DMS79 (cell line): ENCODE measurements around the gene PMEPA1.
"Not testable (repeated sequence)": the region's sequence is repeated elsewhere in the genome, so short reads cannot be mapped to it uniquely, and the experiment has no call there.

ENCODE experiments used
- DNase-seq: peaks from one replicate; lab custom pipeline; 2025; lab: John Stamatoyannopoulos, UW

PMEPA1 gene

DNA sequence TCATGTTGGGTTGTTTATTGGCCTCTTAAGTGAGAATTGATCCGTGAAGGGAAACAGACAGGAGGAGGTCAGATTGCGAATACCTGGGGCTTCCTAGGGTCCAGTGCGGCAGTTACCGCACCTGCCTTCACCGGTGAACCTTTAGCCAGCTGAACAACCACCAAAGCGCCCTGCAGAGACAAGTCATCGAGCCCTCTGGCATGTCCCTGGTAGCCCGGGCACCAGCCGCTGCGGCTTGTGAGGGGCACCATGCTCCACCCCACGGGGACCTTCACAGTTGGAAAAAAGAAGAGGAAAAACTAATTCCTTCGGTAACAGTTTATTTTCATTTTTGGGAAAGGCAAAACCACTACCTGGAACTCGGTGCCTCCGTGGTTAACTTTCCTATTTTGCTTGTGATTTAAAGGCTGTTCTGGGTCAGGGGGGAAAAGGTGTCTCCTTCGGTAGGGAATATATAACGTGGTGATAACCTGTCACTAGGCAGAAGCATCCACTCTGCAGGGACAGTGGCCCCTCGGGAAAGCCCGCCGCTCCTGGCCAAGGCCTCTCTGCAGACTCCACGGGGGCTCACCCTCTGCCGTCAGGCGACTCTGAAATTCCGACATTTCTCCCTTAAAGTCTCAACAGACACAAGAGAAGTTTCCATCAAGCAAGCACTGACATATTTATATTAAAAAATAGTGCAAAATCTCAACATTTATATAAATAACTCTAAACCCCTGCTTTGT, 58.9 kb downstream of the PMEPA1 start:
- DNase-seq, result no peak

- DNase-seq, result no peak
Measured at GRCh38 chr20:57650266-57650665, 59.5 kb downstream of the PMEPA1 start.

DNA sequence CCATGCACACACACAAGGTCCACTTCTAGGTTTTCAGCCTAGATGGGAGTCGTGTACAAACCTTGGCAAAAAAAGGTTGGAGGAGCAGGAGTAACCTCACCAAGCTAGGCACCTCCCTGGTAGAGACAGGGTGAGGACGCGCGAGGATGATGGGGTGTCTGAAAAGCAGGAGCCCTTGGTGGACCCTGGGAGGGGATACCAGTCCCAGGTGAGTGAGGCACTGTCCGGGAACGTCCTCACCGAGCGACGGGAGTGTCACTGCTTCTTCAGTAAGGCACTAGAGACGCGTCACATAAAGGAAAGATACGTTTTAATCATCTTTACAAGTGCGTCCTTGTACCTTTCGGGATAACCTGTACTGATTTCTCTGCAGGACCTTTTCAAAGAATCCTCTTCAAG, 60.2 kb downstream of the PMEPA1 start:
- no peak for DNase-seq

DNA sequence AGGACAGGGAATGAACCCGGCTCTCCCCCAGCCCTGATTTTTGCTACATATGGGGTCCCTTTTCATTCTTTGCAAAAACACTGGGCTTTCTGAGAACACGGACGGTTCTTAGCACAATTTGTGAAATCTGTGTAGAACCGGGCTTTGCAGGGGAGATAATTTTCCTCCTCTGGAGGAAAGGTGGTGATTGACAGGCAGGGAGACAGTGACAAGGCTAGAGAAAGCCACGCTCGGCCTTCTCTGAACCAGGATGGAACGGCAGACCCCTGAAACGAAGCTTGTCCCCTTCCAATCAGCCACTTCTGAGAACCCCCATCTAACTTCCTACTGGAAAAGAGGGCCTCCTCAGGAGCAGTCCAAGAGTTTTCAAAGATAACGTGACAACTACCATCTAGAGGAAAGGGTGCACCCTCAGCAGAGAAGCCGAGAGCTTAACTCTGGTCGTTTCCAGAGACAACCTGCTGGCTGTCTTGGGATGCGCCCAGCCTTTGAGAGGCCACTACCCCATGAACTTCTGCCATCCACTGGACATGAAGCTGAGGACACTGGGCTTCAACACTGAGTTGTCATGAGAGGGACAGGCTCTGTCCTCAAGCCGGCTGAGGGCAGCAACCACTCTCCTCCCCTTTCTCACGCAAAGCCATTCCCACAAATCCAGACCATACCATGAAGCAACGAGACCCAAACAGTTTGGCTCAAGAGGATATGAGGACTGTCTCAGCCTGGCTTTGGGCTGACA, 60.8 kb downstream of the PMEPA1 start:
- no peak for DNase-seq

DNA sequence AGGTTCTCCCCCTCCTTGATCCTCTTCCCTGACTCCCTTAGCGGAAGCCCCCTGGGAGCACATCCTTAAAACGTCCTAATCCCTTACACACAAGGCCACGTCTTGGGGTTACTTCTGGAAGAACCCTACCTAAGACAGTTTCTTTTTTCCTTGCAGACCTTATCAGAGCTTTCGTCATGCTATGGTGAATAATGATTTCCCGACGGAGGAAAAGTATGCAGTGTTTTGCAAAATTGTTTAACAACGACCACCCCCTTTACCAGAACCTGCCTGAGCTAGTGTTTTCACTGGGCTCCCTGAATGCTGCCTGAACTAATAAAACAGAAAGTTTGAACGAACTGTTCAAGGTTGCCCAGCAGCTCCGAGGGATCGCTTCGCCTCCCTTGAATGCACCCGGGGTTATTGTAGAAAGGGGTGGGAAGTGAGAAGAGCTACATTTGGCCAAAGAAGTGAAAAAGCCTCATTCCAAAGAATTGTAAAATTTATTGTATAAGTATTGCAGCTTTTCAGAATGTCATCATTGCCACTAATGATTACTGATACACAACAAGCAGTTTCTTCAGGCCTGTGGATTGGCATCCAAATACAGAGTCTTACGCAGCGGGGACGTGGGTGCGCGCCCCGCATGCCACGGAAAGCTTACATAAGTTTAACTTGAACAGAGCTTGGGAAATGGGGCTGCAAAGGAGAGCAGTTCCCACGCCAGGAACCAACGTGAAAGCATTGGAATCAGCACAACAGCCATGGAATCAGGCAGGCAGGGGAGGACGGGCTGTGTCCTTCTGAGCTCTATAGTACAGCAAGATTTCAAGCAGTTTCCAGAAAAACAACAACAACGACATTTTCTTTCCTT, 61.7 kb downstream of the PMEPA1 start:
- no peak for DNase-seq

- no peak for DNase-seq
Measured at GRCh38 chr20:57647006-57647932, 62.5 kb downstream of the PMEPA1 start.

DNA sequence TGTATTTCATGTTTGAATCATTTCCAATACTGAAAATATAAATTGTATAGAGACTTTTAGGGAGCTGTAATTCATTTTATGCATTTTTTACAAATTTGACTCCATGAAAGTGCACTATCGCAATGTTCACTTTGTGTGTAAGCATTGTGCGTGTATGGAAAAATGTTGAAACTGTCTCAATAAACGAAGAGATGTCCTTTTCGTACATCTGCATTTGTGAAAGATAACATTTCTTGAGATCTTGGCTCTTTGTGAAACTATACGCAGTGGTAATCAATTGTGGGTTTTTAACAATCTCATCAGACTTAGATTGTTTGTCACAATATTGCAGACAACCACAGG, 70.9 kb downstream of the PMEPA1 start:
- DNase-seq, result no peak

DNA sequence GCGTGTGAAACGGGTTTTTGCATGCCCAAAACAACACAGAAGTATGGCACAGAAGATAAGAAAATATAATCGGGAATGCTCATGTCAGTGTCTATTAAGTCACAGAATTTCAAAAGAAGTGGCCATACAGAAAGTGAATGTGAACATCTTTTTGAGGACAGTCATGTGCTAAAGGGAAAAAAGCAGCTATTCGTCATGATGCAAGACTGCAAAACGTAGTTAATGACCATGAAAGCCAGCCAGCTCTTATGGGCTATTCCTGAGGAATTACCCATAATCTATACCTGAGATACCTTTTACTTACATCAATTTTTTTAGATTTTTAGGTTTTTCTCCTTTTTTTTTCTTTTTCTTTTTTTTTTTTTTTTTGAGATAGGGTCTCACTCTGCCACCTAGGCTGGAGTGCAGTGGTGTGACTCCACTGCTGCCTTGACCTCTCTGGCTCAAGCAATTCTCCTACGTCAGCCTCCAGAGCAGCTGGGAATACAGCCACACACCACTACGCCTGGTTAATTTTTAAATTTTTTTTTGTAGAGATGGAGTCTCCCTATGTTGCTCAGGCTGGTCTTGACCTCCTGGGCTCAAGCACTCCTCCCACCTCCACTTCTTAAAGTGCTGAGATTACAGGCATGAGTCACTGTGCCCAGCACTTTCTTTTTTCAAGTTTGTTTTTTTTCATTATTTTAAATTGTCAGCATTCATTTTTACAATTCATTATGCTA, 71.5 kb downstream of the PMEPA1 start:
- no peak for DNase-seq

GRCh38 chr20:57633945-57634491, 75.8 kb downstream of the PMEPA1 start:
- DNase-seq, result no peak

- no peak for DNase-seq
Measured at GRCh38 chr20:57632286-57632685, 77.5 kb downstream of the PMEPA1 start.

DNA sequence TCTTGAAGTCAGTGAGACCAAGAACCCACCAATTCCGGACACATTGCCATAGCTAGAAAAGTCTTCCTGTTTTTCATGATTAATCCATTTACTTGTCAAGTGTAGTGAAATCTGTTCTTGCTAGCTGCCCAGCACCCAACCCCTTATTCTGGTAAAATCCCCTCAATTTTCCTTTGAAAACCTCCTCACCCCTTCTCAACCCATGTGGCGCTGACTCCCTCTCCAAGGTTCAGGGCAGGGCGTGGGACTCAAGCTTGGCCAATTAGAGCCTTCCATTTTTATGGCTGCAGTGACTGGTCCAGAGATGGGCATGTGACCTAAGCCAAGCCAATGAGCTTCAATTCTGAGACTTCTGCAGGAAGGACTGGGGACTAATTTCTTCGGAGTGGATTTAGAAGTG, 79.8 kb downstream of the PMEPA1 start:
- DNase-seq, result no peak

DNA sequence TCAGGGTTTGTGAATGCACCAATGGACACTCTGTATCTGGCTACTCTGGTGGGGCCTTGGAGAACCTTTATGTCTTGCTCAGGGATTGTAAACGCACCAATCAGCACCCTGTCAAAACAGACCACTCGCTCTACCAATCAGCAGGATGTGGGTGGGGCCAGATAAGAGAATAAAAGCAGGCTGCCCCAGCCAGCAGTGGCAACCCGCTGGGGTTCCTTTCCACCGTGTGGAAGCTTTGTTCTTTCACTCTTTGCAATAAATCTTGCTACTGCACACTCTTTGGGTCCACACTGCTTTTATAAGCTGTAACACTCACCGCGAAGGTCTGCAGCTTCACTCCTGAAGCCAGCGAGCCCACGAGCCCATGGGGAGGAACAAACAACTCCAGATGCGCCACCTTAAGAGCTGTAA, 80.3 kb downstream of the PMEPA1 start:
- DNase-seq, result not testable (repeated sequence)

DNA sequence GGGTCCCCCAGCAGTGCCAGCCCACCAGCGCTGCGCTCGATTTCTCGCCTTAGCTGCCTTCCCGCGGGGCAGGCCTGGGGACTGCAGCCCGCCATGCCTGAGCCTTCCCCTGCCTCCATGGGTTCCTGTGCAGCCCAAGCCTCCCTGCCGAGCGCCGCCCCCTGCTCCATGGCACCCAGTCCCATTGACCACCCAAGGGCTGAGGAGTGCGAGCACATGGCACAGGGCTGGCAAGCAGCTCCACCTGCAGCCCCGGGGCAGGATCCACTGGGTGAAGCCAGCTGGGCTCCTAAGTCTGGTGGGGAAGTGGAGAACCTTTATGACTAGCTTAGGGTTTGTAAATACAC, 80.9 kb downstream of the PMEPA1 start:
- not testable (repeated sequence) for DNase-seq

DNA sequence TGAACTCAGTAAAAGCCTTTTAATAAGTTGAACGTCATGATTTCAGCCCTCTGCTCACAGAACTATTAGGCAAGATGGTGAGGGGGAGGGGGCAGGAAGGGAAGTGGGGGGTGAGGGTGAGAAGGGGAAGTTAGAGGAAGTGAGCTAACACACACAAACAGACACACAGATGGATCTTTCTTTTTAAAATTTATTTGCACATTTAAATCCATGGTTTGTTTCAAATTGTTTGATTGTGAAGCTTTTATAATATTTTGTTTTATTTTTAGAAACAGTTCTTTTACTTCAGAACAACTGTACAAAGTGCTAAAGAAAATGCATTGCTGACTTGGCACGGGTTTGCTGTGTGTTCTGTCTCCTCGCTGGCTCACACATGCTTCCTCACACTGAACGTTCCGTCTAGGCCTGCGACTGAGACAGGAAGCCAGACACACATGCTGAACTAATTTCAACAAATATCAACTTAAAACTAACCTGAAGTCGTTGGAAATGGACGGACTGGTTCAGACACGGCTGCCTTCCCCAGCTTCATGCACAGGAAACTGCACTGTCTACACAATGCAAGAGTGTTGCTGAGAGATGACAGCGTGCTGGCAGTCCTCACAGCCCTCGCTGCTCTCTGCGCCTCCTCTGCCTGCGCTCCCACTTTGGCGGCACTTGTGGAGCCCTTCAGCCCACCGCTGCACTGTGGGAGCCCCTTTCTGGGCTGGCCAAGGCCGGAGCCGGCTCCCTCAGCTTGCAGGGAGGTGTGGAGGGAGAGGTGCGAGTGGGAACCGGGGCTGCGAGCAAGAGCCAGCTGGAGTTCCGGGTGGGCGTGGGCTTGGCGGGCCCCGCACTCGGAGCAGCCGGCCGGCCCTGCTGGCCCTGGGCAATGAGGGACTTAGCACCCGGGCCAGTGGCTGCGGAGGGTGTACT, 81.5 kb downstream of the PMEPA1 start:
- no peak for DNase-seq

- DNase-seq, result no peak
Measured at GRCh38 chr20:57627339-57627738, 82.5 kb downstream of the PMEPA1 start.

DNA sequence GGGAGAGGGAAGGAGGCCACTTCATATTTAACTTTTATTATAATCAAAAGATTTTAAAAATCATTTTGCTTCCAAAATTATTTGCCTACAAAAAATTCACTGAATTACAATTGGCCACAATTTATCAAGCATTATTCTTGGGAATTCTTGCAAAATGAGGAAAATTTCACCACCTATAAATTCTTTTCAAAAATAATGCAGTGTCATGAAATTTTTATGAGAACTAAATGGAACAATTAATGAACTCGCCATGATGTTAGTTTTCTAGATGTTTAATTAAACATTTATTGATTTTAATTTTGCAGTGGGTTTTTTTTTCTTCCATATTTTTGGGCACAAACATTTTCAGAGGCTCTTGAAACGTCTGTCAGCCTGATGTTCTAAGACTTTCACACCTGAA, 83.8 kb downstream of the PMEPA1 start:
- DNase-seq, result no peak

GRCh38 chr20:57625181-57625958, 84.4 kb downstream of the PMEPA1 start:
- no peak for DNase-seq

DNA sequence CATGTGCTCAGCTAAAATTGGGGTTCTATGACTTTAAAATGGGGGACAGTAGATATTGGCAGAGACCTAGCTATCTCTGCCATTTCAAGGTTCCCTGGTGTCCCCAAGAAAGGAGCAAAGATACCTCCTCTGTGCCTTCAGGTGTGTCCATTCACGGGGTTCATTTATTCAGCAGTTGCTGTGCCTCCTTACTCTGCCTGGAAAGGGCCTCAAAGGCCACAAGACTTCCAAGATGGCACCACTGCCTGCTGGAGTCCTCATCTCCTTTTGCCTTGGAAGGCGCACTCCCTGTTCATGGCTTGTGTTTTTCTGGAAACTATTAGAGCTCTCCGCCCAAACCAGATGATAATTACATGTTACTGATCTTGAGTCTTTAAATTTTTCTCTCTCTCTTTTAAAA, 85.7 kb downstream of the PMEPA1 start:
- no peak for DNase-seq
